ENCODE data around the gene G6PC3. TPM values are rescaled to one million over a fixed set of nuclear protein-coding genes. Genes with fewer than 3 reads are reported as not detected.

The G6PC3 gene
- total and polyA plus RNA-seq, 2 donors (not counting 3 experiments of a cell fraction or from before 2014, with no cell fraction given) = 78.4 to 194 TPM

DNA sequence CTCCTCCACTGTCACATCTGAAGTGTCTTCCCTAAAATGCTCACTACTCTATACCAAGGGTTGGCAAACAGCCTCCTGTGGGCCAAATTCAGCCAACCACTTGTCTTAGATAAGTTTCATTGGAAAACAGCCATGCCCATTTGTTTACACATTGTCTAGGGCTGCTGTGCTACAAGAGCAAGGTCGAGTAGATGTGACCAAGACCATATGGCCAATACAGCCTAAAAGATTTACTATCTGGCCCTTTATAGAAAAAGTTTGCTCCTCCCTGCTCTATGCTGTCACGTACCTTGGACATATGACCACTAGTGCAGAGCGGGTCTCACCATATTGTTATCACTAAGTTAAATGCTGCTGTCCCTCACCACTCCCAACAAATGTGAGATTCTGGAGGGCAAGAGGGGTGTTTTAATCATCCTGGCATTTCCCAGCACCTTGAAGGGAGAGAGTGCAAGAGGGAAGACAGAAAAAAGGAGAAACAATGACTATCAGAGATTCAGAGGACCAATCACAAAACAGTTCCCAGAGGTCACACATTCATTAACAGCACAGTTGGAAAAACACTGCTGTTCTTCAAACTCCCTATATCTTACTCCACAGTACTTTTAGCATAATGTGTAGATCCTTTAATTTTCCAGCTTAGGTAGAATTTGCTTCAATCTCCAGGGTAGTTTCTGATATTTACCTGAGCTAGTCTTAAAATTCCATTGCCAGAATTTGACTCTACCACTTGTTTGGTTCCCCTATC is 17.2 kb upstream of the G6PC3 start:
- Histone ChIP-seq H3K27me3 (ENCODE audit: control insufficient read depth in 2 of 2, insufficient read depth in 2 of 2, low read length in 2 of 2) (no peaks in the 10 kb centered on the region), H3K9me3 (replicated peaks; ENCODE audit: control insufficient read depth, insufficient read depth, low read length) (no peaks in the 10 kb centered on the region), H2AFZ (ENCODE audit: low read depth, low read length) (no peak overlapping the region), H3K9me1 (replicated peaks; ENCODE audit: control insufficient read depth, extremely low read depth, insufficient read depth, low read length) (no peaks in the 10 kb centered on the region), H4K20me1 (replicated peaks; ENCODE audit: control insufficient read depth, extremely low read depth, insufficient read depth, low read length) (peaks cover 4% of the 10 kb centered on the region), H3K36me3 (ENCODE audit: control insufficient read depth in 2 of 2, extremely low read depth in 1 of 2, insufficient read depth in 2 of 2, low read length in 2 of 2) (peaks cover 9 to 33% of the 10 kb centered on the region in 2 experiments), H3K79me2 (ENCODE audit: control insufficient read depth, insufficient read depth, low read length) (peaks cover 78% of the 10 kb centered on the region), H3K27ac (ENCODE audit: insufficient read depth, low read depth, low read length) (no peak overlapping the region), H3K4me3 (replicated peaks in 1 of 3; ENCODE audit: insufficient read depth in 1 of 3, low read depth in 1 of 3, low read length in 3 of 3) (no peak overlapping the region), H3K9ac (replicated peaks; ENCODE audit: extremely low read depth, insufficient read depth, low read length) (no peak overlapping the region), H3K4me1 (ENCODE audit: control insufficient read depth, extremely low read depth, insufficient read depth, low read length) (no peaks in the 10 kb centered on the region), H3K4me2 (ENCODE audit: insufficient read depth, low read length) (no peak overlapping the region)
- intact Hi-C loops (cut with micrococcal nuclease) (no loop called here), dilution Hi-C loops (cut with MboI; ENCODE audit: extremely low pct_ligation_motif_present, low sequenced_read_pairs) (no loop called here)
- FAIRE-seq (no peak), DNase-seq (ENCODE audit: low read depth, low spot score) (no peak)
- ChIA-PET POLR2A (interaction anchor here (0.5 kb wide), 1 partner anchor 11 kb away, joined by 4 read pairs; no protein-coding TSS in a partner anchor), CTCF (interaction anchor here (0.7 to 1.6 kb wide), 3 partner anchors 12 to 70 kb away, joined by 3 to 4 read pairs (median 3); partner anchors contain the start of gene HDAC5)
- BruUV-seq (replicated peaks) = no TSS peak
- TF ChIP-seq, protein P1, sequence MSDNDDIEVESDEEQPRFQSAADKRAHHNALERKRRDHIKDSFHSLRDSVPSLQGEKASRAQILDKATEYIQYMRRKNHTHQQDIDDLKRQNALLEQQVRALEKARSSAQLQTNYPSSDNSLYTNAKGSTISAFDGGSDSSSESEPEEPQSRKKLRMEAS (IDR thresholded peaks at IDR 0.05; ENCODE audit: insufficient read depth, insufficient read length) = no peak
- TF ChIP-seq GATA2 (IDR thresholded peaks at IDR 0.05; ENCODE audit: insufficient read depth, insufficient read length, low read depth, low read length) (no peak), EZH2 (IDR thresholded peaks at IDR 0.05; ENCODE audit: borderline replicate concordance, low read depth, low read length, severe bottlenecking) (no peak), POLR2AphosphoS5 (IDR thresholded peaks at IDR 0.05; ENCODE audit: insufficient read depth, low read depth, low read length) (no peak), JUN (IDR thresholded peaks at IDR 0.05; ENCODE audit: borderline replicate concordance, insufficient read depth, insufficient read length, low read depth) (no peak), MYC (IDR thresholded peaks at IDR 0.05; ENCODE audit: low read depth, low read length) (no peak), POLR2A (IDR thresholded peaks at IDR 0.05; ENCODE audit: low read depth, low read length) (no peak), FOS (IDR thresholded peaks at IDR 0.05; ENCODE audit: borderline replicate concordance, insufficient read depth, low read length) (no peak)
- TF ChIP-seq, protein P2, sequence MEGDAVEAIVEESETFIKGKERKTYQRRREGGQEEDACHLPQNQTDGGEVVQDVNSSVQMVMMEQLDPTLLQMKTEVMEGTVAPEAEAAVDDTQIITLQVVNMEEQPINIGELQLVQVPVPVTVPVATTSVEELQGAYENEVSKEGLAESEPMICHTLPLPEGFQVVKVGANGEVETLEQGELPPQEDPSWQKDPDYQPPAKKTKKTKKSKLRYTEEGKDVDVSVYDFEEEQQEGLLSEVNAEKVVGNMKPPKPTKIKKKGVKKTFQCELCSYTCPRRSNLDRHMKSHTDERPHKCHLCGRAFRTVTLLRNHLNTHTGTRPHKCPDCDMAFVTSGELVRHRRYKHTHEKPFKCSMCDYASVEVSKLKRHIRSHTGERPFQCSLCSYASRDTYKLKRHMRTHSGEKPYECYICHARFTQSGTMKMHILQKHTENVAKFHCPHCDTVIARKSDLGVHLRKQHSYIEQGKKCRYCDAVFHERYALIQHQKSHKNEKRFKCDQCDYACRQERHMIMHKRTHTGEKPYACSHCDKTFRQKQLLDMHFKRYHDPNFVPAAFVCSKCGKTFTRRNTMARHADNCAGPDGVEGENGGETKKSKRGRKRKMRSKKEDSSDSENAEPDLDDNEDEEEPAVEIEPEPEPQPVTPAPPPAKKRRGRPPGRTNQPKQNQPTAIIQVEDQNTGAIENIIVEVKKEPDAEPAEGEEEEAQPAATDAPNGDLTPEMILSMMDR (IDR thresholded peaks at IDR 0.05; ENCODE audit: extremely low read depth in 1 of 2, insufficient read depth in 1 of 2, low read depth in 1 of 2, low read length in 2 of 2) = no peak

All from endothelial cell of umbilical vein (primary cell).